Caco-2 (cell line): ENCODE measurements around the gene ARAP2. TPM values are rescaled to one million over a fixed set of nuclear protein-coding genes. Genes with fewer than 3 reads are reported as not detected.

Source experiments
- BruUV-seq: library from RNA; stranded (reverse); fragments of 400-500 nt; replicated peaks from 2 replicates; lab custom pipeline; 2021; lab: Mats Ljungman, UMichigan
- CTCF ChIA-PET: fragments of 300-600 bp; sonication (Branson Sonifier 250); formaldehyde crosslinking; loops from one replicate; lab custom pipeline; 2022; ENCODE audit warnings: antibody characterized with exemption; lab: Charles Lee
- POLR2A ChIA-PET: fragments of 300-600 bp; sonication (Branson Sonifier 250); formaldehyde crosslinking; loops from one replicate; lab custom pipeline; 2022; ENCODE audit warnings: antibody characterized with exemption; lab: Charles Lee
- DNase-seq, 2 experiments: peaks; one replicate each; pipeline versions ENCODE4 v3.0.0 to v3.0.0-alpha.2; 2020 to 2022
- H3K27me3 ChIP-seq: replicated peaks from 2 replicates; pipeline ENCODE4 v1.6.0; 2011; ENCODE audit warnings: low read length; ENCODE audit not compliant: control insufficient read depth, insufficient read depth
- H3K36me3 ChIP-seq: 2 replicates; pipeline ENCODE4 v1.5.1; 2011; ENCODE audit warnings: low read length; ENCODE audit not compliant: control insufficient read depth, insufficient read depth
- H3K4me1 ChIP-seq: fragments of 250-450 bp; sonication (Bioruptor Pico); 2 replicates; pipeline ENCODE4 v1.5.1; 2020; ENCODE audit warnings: mild to moderate bottlenecking
- H3K4me3 ChIP-seq: 2 replicates; pipeline ENCODE4 v1.5.1; 2011; ENCODE audit warnings: low read depth, mild to moderate bottlenecking, control low read depth, low read length
- H3K9me3 ChIP-seq: fragments of 250-450 bp; sonication (Bioruptor Pico); 2 replicates; pipeline ENCODE4 v1.5.1; 2020; ENCODE audit warnings: mild to moderate bottlenecking, moderate library complexity
- H3K27ac Mint-ChIP-seq: one replicate; pipeline ENCODE4 v1.8.0; 2022; ENCODE audit warnings: mixed read lengths; ENCODE audit not compliant: unreplicated experiment
- H3K27me3 Mint-ChIP-seq: one replicate; pipeline ENCODE4 v1.8.0; 2022; ENCODE audit warnings: mixed read lengths; ENCODE audit not compliant: insufficient read depth, unreplicated experiment
- H3K36me3 Mint-ChIP-seq: one replicate; pipeline ENCODE4 v1.8.0; 2022; ENCODE audit warnings: mild to moderate bottlenecking, mixed read lengths; ENCODE audit not compliant: insufficient read depth, unreplicated experiment
- H3K4me1 Mint-ChIP-seq: one replicate; pipeline ENCODE4 v1.8.0; 2022; ENCODE audit warnings: low read depth, mixed read lengths; ENCODE audit not compliant: unreplicated experiment
- H3K4me3 Mint-ChIP-seq: one replicate; pipeline ENCODE4 v1.8.0; 2022; ENCODE audit warnings: mild to moderate bottlenecking, moderate library complexity, mixed read lengths; ENCODE audit not compliant: unreplicated experiment
- H3K9me3 Mint-ChIP-seq: one replicate; pipeline ENCODE4 v1.8.0; 2022; ENCODE audit warnings: mixed read lengths; ENCODE audit not compliant: unreplicated experiment
- intact Hi-C: fragments of 100-400 bp; cut with micrococcal nuclease; formaldehyde crosslinking; loops from one replicate; pipeline ENCODE4 v1.10.0; 2022; ENCODE audit not compliant: unreplicated experiment
- total RNA-seq: library from RNA; stranded (reverse); gene quantifications from 2 replicates; pipeline ENCODE4 v1.2.3, GENCODE V29; 2022
- TF ChIP-seq, protein P1 (sequence below), 2 experiments: fragments of 200-600 bp in 1 of 2; IDR thresholded peaks; 1 replicate in 1 of 2; 2 replicates in 1 of 2; pipeline versions ENCODE4 v1.5.1 to v1.8.0; 2011 to 2022; ENCODE audit warnings: antibody characterized with exemption in 1 of 2, control low read depth in 1 of 2, inconsistent platforms in 1 of 2, low read depth in 1 of 2, low read length in 1 of 2, mild to moderate bottlenecking in 1 of 2, moderate library complexity in 1 of 2; ENCODE audit not compliant: insufficient read depth in 1 of 2, severe bottlenecking in 1 of 2, unreplicated experiment in 1 of 2

ARAP2 gene
- total RNA-seq, 1 experiment from 2014 or later = 3.9 TPM

- CTCF ChIA-PET = no interaction called here
- TF ChIP-seq, protein P1, sequence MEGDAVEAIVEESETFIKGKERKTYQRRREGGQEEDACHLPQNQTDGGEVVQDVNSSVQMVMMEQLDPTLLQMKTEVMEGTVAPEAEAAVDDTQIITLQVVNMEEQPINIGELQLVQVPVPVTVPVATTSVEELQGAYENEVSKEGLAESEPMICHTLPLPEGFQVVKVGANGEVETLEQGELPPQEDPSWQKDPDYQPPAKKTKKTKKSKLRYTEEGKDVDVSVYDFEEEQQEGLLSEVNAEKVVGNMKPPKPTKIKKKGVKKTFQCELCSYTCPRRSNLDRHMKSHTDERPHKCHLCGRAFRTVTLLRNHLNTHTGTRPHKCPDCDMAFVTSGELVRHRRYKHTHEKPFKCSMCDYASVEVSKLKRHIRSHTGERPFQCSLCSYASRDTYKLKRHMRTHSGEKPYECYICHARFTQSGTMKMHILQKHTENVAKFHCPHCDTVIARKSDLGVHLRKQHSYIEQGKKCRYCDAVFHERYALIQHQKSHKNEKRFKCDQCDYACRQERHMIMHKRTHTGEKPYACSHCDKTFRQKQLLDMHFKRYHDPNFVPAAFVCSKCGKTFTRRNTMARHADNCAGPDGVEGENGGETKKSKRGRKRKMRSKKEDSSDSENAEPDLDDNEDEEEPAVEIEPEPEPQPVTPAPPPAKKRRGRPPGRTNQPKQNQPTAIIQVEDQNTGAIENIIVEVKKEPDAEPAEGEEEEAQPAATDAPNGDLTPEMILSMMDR (IDR thresholded peaks at IDR 0.05; ENCODE audit: insufficient read depth in 1 of 2, low read depth in 1 of 2, low read length in 1 of 2, severe bottlenecking in 1 of 2, unreplicated experiment in 1 of 2) = no peak
- BruUV-seq = no TSS peak
Observed at GRCh38 chr4:36260731-36261130, 16.4 kb upstream of the ARAP2 start.

DNA sequence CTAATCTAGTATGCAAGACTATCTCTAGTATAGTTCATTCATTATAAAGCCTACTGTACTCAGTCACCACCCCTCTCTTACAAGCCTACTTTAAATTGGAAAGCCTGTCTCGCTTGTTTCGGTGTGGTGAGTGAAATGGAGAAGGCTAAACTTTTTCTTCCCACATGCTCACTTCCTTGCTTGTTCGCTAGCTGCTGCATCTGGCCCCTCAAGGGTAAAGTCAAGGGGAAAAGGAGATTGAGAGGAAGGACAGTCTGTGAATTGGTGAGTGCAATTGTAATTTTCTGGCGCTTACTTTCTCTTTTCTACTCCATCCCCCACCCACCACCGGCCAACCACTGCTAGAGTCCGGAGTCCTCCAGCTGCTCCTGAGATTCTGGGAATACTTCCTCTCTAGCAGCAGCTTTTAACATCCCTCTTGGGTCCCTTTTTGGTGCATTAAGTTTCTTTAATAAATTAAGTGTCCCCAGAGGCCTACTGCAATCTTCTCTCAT is 12.1 kb upstream of the ARAP2 start:
- Histone ChIP-seq H3K36me3 (no peaks in the 10 kb centered on the region), H3K4me3 (no peak overlapping the region), H3K9me3 (no peaks in the 10 kb centered on the region), H3K4me1 (no peaks in the 10 kb centered on the region), H3K27me3 (no peaks in the 10 kb centered on the region)
- H3K4me3 Mint-ChIP-seq = no peak overlapping the region
- H3K27me3 Mint-ChIP-seq = no peaks in the 10 kb centered on the region
- TF ChIP-seq, protein P1 (IDR thresholded peaks at IDR 0.05; ENCODE audit: insufficient read depth in 1 of 2, low read depth in 1 of 2, low read length in 1 of 2, severe bottlenecking in 1 of 2, unreplicated experiment in 1 of 2) = no peak
- BruUV-seq = no TSS peak
- no peak for DNase-seq
- no peaks in the 10 kb centered on the region for H3K36me3 Mint-ChIP-seq
- intact Hi-C loops = no loop called here
- ChIA-PET POLR2A (no interaction called here), CTCF (no interaction called here)
- no peak overlapping the region for H3K27ac Mint-ChIP-seq
- H3K4me1 Mint-ChIP-seq = no peaks in the 10 kb centered on the region
- H3K9me3 Mint-ChIP-seq = no peaks in the 10 kb centered on the region

More at GRCh38 chr4:36260731-36261130, 16.4 kb upstream of the ARAP2 start:
- no peaks in the 10 kb centered on the region for H3K9me3 Mint-ChIP-seq
- Histone ChIP-seq H3K9me3 (no peaks in the 10 kb centered on the region), H3K4me3 (no peak overlapping the region), H3K36me3 (no peaks in the 10 kb centered on the region), H3K27me3 (no peaks in the 10 kb centered on the region), H3K4me1 (no peaks in the 10 kb centered on the region)
- POLR2A ChIA-PET = no interaction called here
- no peak for DNase-seq
- intact Hi-C loops = no loop called here
- no peaks in the 10 kb centered on the region for H3K36me3 Mint-ChIP-seq
- no peaks in the 10 kb centered on the region for H3K27me3 Mint-ChIP-seq
- H3K4me1 Mint-ChIP-seq = no peaks in the 10 kb centered on the region
- H3K27ac Mint-ChIP-seq = no peak overlapping the region
- no peak overlapping the region for H3K4me3 Mint-ChIP-seq

- CTCF ChIA-PET = no interaction called here
- Mint-ChIP-seq H3K27ac (no peak overlapping the region), H3K4me1 (no peaks in the 10 kb centered on the region), H3K36me3 (no peaks in the 10 kb centered on the region), H3K4me3 (no peak overlapping the region), H3K9me3 (no peaks in the 10 kb centered on the region), H3K27me3 (no peaks in the 10 kb centered on the region)
- no peaks in the 10 kb centered on the region for H3K36me3 ChIP-seq
- intact Hi-C loops = no loop called here
- POLR2A ChIA-PET = no interaction called here
- no peaks in the 10 kb centered on the region for H3K4me1 ChIP-seq
- DNase-seq = no peak
- no peak overlapping the region for H3K4me3 ChIP-seq
- H3K9me3 ChIP-seq = no peaks in the 10 kb centered on the region
- no peaks in the 10 kb centered on the region for H3K27me3 ChIP-seq
- TF ChIP-seq, protein P1 (IDR thresholded peaks at IDR 0.05; ENCODE audit: insufficient read depth in 1 of 2, low read depth in 1 of 2, low read length in 1 of 2, severe bottlenecking in 1 of 2, unreplicated experiment in 1 of 2) = no peak
- BruUV-seq = no TSS peak
Observed at GRCh38 chr4:36255577-36255976, 11.3 kb upstream of the ARAP2 start.
